ENCODE measurements around the gene OLIG2. TPM values are rescaled to one million over a fixed set of nuclear protein-coding genes. Genes with fewer than 3 reads are reported as not detected.

Gene OLIG2
- total and polyA plus RNA-seq, 2 of the 4 experiments (the other 2 are of a cell fraction) = not detected

- Histone ChIP-seq H3K18ac (ENCODE audit: low read depth, low read length) (no peak overlapping the region), H3K4me1 (ENCODE audit: control insufficient read depth, insufficient read depth, low read length) (peaks cover 2% of the 10 kb centered on the region; the same call in 1 of the 2 replicates), H2BK20ac (ENCODE audit: low read depth, low read length) (no peak overlapping the region), H2BK15ac (ENCODE audit: low read depth, low read length) (no peak overlapping the region), H3K79me1 (ENCODE audit: low read depth in 1 of 2, low read length in 2 of 2) (no peaks in the 10 kb centered on the region), H4K8ac (ENCODE audit: low read depth in 2 of 2, low read length in 2 of 2) (no peak overlapping the region), H4K20me1 (ENCODE audit: insufficient read depth, low read length) (no peaks in the 10 kb centered on the region), H3K27me3 (ENCODE audit: control insufficient read depth, insufficient read depth, low read length) (peaks cover 90% of the 10 kb centered on the region), H3K9ac (ENCODE audit: low read depth, low read length) (no peak overlapping the region), H2BK120ac (ENCODE audit: low read depth, low read length) (no peak overlapping the region), H3K36me3 (ENCODE audit: control insufficient read depth, insufficient read depth, low read length) (no peaks in the 10 kb centered on the region), H3K4me2 (ENCODE audit: low read depth, low read length) (no peak overlapping the region), H2BK5ac (ENCODE audit: low read depth, low read length, poor library complexity, severe bottlenecking) (no peak overlapping the region), H2AK9ac (replicated peaks; ENCODE audit: low read depth, low read length, poor library complexity) (no peak overlapping the region), H3K4me3 (ENCODE audit: insufficient read depth, low read depth, low read length) (no peak overlapping the region), H3K4ac (ENCODE audit: low read depth, low read length) (no peak overlapping the region), H3K23ac (ENCODE audit: low read depth, low read length) (no peak overlapping the region), H4K5ac (ENCODE audit: low read depth, low read length) (no peak overlapping the region), H4K91ac (ENCODE audit: insufficient read depth, low read depth, low read length) (no peak overlapping the region), H3K9me1 (ENCODE audit: insufficient read depth, low read length) (no peaks in the 10 kb centered on the region), H2AK5ac (ENCODE audit: low read depth, low read length) (no peak overlapping the region), H3K27ac (ENCODE audit: insufficient read depth, low read length) (no peak overlapping the region), H3K9me3 (ENCODE audit: control insufficient read depth, insufficient read depth, low read length) (peaks cover 4% of the 10 kb centered on the region; the same call in 1 of the 2 replicates), H3K56ac (ENCODE audit: extremely low read depth, insufficient read depth, low read length) (no peak overlapping the region), H3K14ac (replicated peaks; ENCODE audit: low read depth, low read length) (no peak overlapping the region), H2AFZ (replicated peaks; ENCODE audit: low read length, poor library complexity) (no peak overlapping the region)
- no peak for TF ChIP-seq BHLHE40 (IDR thresholded peaks at IDR 0.05; ENCODE audit: low read depth, low read length)
- no peak for TF ChIP-seq ELK1 (IDR thresholded peaks at IDR 0.05; ENCODE audit: borderline replicate concordance, low read depth, low read length)
- TF ChIP-seq MAZ (IDR thresholded peaks at IDR 0.05; ENCODE audit: borderline replicate concordance, low read depth, low read length) = no peak
- no peak for TF ChIP-seq USF2 (IDR thresholded peaks at IDR 0.05; ENCODE audit: low read depth, low read length)
- TF ChIP-seq CTCF (conservative IDR thresholded peaks at IDR 0.05; ENCODE audit: low read depth, low read length) = no peak
- no peak for TF ChIP-seq FOS (IDR thresholded peaks at IDR 0.05; ENCODE audit: low read depth, low read length)
- no peak for TF ChIP-seq SMC3 (IDR thresholded peaks at IDR 0.05; ENCODE audit: low read depth, low read length)
- no peak for TF ChIP-seq CHD1 (IDR thresholded peaks at IDR 0.05; ENCODE audit: low read depth, low read length)
- TF ChIP-seq POLR2A (IDR thresholded peaks at IDR 0.05; ENCODE audit: low read depth, low read length) = no peak
- no peak for TF ChIP-seq NFE2L2 (IDR thresholded peaks at IDR 0.05; ENCODE audit: low read depth, low read length)
- no peak for TF ChIP-seq RFX5 (IDR thresholded peaks at IDR 0.05; ENCODE audit: low read depth, low read length)
- TF ChIP-seq MAFK (IDR thresholded peaks at IDR 0.05; ENCODE audit: low read depth, low read length) = no peak
- no peak for TF ChIP-seq CEBPB (IDR thresholded peaks at IDR 0.05; ENCODE audit: low read depth, low read length)
- TF ChIP-seq RAD21 (IDR thresholded peaks at IDR 0.05; ENCODE audit: low read length) = no peak
- intact Hi-C loops (cut with micrococcal nuclease) = no loop called here
- in situ Hi-C loops (cut with MboI; ENCODE audit: low sequenced_read_pairs) = no loop called here
- dilution Hi-C loops (cut with HindIII; ENCODE audit: low sequenced_read_pairs, unreplicated experiment) = no loop called here
- CTCF ChIA-PET = no interaction called here
- ATAC-seq (ENCODE audit: low read depth) = no peak; the same call in 1 of the 2 replicates
- POLR2A ChIA-PET (ENCODE audit: unreplicated experiment) = no interaction called here
- no TSS peak for BruUV-seq (replicated peaks)
- no peak for DNase-seq
- WGBS, 2 experiments (ENCODE audit: extremely low coverage in 2 of 2, insufficient read length in 1 of 2) = 1% methylated on average over 12 of the region's 44 CpGs; no CpG with 5 or more reads in 1 of the 2 experiments
These were observed 44.9 kb downstream of the OLIG2 start for GRCh38 chr21:33070744-33070997.
